Adrenal gland (tissue), 12 donors: ENCODE data around the gene PITX1. TPM values are rescaled to one million over a fixed set of nuclear protein-coding genes. Genes with fewer than 3 reads are reported as not detected.
"Not testable (repeated sequence)": the region's sequence is repeated elsewhere in the genome, so short reads cannot be mapped to it uniquely, and the experiment has no call there.

Experiments used
- DNase-seq, 7 donors: peaks; one replicate each; pipeline ENCODE4 v3.0.0-alpha.2; 2019 to 2020
- H3K27ac ChIP-seq, 5 donors: fragments of 200-600 bp; sonication (generic) in 4 of 5; 1 replicate in 3 of 5; 2 replicates in 2 of 5; pipeline versions ENCODE4 v1.5.1 to v1.8.0; 2016 to 2020; ENCODE audit warnings: mild to moderate bottlenecking in 1 of 5
- H3K27me3 ChIP-seq: fragments of 200-600 bp; 2 replicates; pipeline ENCODE4 v1.8.0; 2021
- H3K36me3 ChIP-seq, 2 donors: fragments of 200-600 bp; replicated peaks in 1 of 2; 1 replicate in 1 of 2; 2 replicates in 1 of 2; pipeline versions ENCODE4 v1.5.1 to v1.8.0; 2018 to 2022
- H3K4me1 ChIP-seq, 2 donors: fragments of 200-600 bp; replicated peaks in 1 of 2; 1 replicate in 1 of 2; 2 replicates in 1 of 2; pipeline versions ENCODE4 v1.5.1 to v1.8.0; 2018 to 2021
- H3K4me3 ChIP-seq, 4 donors: fragments of 200-600 bp; sonication (generic) in 3 of 4; one replicate each; pipeline ENCODE4 v1.5.1; 2016 to 2018
- H3K9me3 ChIP-seq, 3 donors: fragments of 200-600 bp; sonication (generic) in 1 of 3; replicated peaks in 1 of 3; 1 replicate in 2 of 3; 2 replicates in 1 of 3; pipeline versions ENCODE4 v1.5.1 to v1.8.0; 2016 to 2021
- CTCF ChIP-seq, 6 experiments: fragments of 450-650 bp in 4 of 6; fragments of 200-600 bp in 2 of 6; sonication (generic) in 1 of 6; IDR thresholded peaks; 1 replicate in 5 of 6; 2 replicates in 1 of 6; pipeline versions ENCODE4 v1.5.1 to v1.8.0; 2016 to 2021; ENCODE audit warnings: antibody characterized with exemption in 6 of 6, mild to moderate bottlenecking in 2 of 6, moderate library complexity in 1 of 6
- POLR2A ChIP-seq, 2 donors: fragments of 450-650 bp; IDR thresholded peaks; one replicate each; pipeline ENCODE4 v1.6.1; 2017; ENCODE audit warnings: antibody characterized with exemption in 2 of 2, mild to moderate bottlenecking in 2 of 2, moderate library complexity in 1 of 2
- WGBS, 4 donors: extraction: QIAGEN DNeasy Blood & Tissue Kit in 2 of 4; methylation state at CpG; one replicate each; pipeline versions ENCODE4 v1.1.5 to v1.1.7; 2013 to 2017; 5-methylcytosine and 5-hydroxymethylcytosine counted together
- intact Hi-C, 2 donors: fragments of 100-400 bp; cut with DNase I; formaldehyde crosslinking; loops; one replicate each; pipeline versions ENCODE4 v1.14.1 to v1.15.0; 2022 to 2023
- polyA plus RNA-seq, 3 donors: library from polyadenylated mRNA; stranded (reverse); fragments of 200-250 nt in 2 of 3; fragments of 350-450 nt in 1 of 3; fragmentation: Illumina TruSeq in 1 of 3; extraction: RNeasy Lipid Tissue Mini Kit (QIAGEN cat#74804) in 1 of 3; gene quantifications; one replicate each; pipeline ENCODE4 v1.2.3, GENCODE V29; 2013 to 2014
- total RNA-seq, 9 donors: library from RNA; depleted of rRNA in 4 of 9; stranded (reverse); fragments of >200 nt in 4 of 9; fragments of 120-200 nt in 1 of 9; fragmentation: NEBNext Ultra II Directional in 1 of 9; extraction: Animal tissue kit (Norgen Biotek cat#: 25700) in 1 of 9; gene quantifications; one replicate each; pipeline versions ENCODE4 v1.1.0 to v1.2.4, GENCODE V29; 2013 to 2023
- donor health status: healthy with polysubstance abuse.
- donor health status: Bipolar disorder and iron deficiency.
- donor health status: DM: yes; HTN: yes; CAD: no.
- donor health status: DM: no; HTN: no; CAD: no.
- donor health status: DM: no; HTN: no; CAD: no.
- donor health status: DM: yes; HTN: yes; CAD: no.

Gene PITX1
- total and polyA plus RNA-seq, 12 donors, result 0.18 to 6.7 (median 0.71) TPM

- no peak overlapping the region for H3K27ac ChIP-seq
- no peak for TF ChIP-seq POLR2A (IDR thresholded peaks at IDR 0.05)
- TF ChIP-seq CTCF (IDR thresholded peaks at IDR 0.05), result no peak
- intact Hi-C loops, result no loop called here
- H3K36me3 ChIP-seq, result no peaks in the 10 kb centered on the region
- 59 to 75% (median 64%) methylated on average over 2 of the region's 2 CpGs for WGBS, 4 donors
- no peaks in the 10 kb centered on the region for H3K9me3 ChIP-seq
- H3K4me3 ChIP-seq, result no peak overlapping the region
- H3K4me1 ChIP-seq, result no peaks in the 10 kb centered on the region
- DNase-seq, result no peak
- H3K27me3 ChIP-seq, result no peaks in the 10 kb centered on the region
Measured at GRCh38 chr5:134994560-134995156, 39.4 kb downstream of the PITX1 start.

DNA sequence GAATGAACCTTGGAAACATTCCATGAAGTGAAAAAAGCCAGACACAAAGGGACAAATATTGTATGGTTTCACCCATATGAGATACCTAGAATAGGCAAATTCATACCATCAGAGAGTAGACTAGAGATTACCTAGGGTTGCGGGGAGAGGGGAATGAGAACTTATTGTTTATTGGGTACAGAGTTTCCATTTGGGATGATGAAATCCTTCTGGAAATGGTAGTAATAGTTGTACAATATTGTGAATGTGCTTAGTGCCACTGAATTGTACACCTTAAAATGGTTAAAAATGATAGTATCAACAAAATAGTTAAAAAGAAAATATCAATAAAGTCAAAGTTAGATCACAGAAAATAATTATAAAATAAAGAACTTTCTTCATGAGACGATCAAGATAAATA lies 40.9 kb downstream of the PITX1 start:
- Histone ChIP-seq H3K27me3 (no peaks in the 10 kb centered on the region), H3K9me3 (no peaks in the 10 kb centered on the region), H3K4me3 (no peak overlapping the region), H3K4me1 (no peaks in the 10 kb centered on the region), H3K36me3 (no peaks in the 10 kb centered on the region), H3K27ac (no peak overlapping the region)
- TF ChIP-seq POLR2A (IDR thresholded peaks at IDR 0.05), result no peak
- no peak for TF ChIP-seq CTCF (IDR thresholded peaks at IDR 0.05)
- 91 to 98% (median 95%) methylated on average over 2 of the region's 2 CpGs for WGBS, 4 donors
- intact Hi-C loops, result no loop called here
- no peak for DNase-seq

GRCh38 chr5:134992148-134992547 lies 41.9 kb downstream of the PITX1 start:
- Histone ChIP-seq H3K9me3 (no peaks in the 10 kb centered on the region), H3K27me3 (no peaks in the 10 kb centered on the region), H3K4me1 (no peaks in the 10 kb centered on the region), H3K27ac (no peak overlapping the region), H3K4me3 (no peak overlapping the region), H3K36me3 (no peaks in the 10 kb centered on the region)
- DNase-seq, result no peak
- intact Hi-C loops, result no loop called here
- 90 to 95% (median 93%) methylated on average over 5 of the region's 5 CpGs for WGBS, 4 donors
- TF ChIP-seq CTCF (IDR thresholded peaks at IDR 0.05) (no peak), POLR2A (IDR thresholded peaks at IDR 0.05) (no peak)

- H3K27me3 ChIP-seq, intact Hi-C loops, H3K9me3 ChIP-seq, DNase-seq, H3K36me3 ChIP-seq, H3K4me3 ChIP-seq, H3K27ac ChIP-seq, H3K4me1 ChIP-seq: not testable (repeated sequence)
- WGBS, 4 donors, result 63 to 68% (median 67%) methylated on average over 5 of the region's 5 CpGs
Measured at GRCh38 chr5:134990183-134990582, 43.8 kb downstream of the PITX1 start.

GRCh38 chr5:134989266-134989830 lies 44.7 kb downstream of the PITX1 start:
- intact Hi-C loops, result no loop called here
- WGBS, 4 donors, result 89 to 100% (median 95%) methylated on average over 3 of the region's 3 CpGs
- DNase-seq, result no peak
- no peak for TF ChIP-seq POLR2A (IDR thresholded peaks at IDR 0.05)
- Histone ChIP-seq H3K36me3 (no peaks in the 10 kb centered on the region), H3K27ac (no peak overlapping the region), H3K9me3 (no peaks in the 10 kb centered on the region), H3K4me1 (no peaks in the 10 kb centered on the region), H3K4me3 (no peak overlapping the region), H3K27me3 (no peaks in the 10 kb centered on the region)
